GM12872 (cell line): ENCODE data around the gene WDFY4.

Experiments used
- TF ChIP-seq, protein P1 (sequence below): IDR thresholded peaks from 3 replicates; pipeline ENCODE4 v1.5.1; 2011; ENCODE audit warnings: low read depth, mild to moderate bottlenecking, low read length, moderate library complexity; ENCODE audit not compliant: insufficient read depth

WDFY4 gene

DNA sequence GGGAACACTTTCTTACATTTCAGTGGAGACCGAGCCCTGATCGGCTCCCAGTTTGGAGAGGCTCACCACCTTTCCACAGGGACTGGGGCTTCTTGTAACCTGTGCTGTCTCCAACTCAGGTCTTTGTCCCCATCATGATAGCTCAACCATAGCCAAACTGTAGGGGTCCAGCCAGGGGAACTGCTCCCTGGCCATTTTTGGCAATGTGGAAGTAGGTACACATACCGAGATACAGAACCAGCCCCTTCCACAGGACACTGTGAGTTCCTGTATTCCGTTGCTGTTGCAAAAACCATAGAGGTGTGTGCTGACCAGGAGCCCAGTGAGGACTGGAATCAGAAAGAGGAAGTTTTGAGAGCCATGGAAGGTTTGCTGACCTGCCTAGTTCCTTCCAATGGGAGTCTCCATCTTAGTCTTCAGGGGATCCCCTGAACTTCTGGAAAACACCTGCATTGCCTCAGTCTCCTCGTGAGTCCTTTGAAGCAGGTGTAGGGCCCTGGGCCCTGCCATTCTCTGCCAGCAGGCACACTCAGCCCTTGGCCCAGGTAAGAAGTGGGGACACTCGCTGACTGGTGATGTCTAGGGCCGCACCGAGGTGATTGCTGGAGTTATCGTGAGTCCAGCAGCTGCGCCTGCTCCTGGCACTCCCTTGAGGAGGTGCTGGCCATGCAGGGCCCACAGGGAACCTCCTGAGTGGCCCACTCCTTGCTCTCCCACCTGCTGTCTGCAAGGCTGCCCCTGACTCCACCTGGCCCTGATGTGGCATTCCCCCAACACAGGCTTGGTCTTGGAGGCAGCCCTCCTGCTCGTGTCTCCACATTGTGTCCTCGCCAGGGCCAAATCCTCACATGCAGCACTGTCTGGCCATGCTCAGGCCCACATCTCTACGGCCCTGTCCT is 11.2 kb downstream of the WDFY4 start:
- TF ChIP-seq, protein P1, sequence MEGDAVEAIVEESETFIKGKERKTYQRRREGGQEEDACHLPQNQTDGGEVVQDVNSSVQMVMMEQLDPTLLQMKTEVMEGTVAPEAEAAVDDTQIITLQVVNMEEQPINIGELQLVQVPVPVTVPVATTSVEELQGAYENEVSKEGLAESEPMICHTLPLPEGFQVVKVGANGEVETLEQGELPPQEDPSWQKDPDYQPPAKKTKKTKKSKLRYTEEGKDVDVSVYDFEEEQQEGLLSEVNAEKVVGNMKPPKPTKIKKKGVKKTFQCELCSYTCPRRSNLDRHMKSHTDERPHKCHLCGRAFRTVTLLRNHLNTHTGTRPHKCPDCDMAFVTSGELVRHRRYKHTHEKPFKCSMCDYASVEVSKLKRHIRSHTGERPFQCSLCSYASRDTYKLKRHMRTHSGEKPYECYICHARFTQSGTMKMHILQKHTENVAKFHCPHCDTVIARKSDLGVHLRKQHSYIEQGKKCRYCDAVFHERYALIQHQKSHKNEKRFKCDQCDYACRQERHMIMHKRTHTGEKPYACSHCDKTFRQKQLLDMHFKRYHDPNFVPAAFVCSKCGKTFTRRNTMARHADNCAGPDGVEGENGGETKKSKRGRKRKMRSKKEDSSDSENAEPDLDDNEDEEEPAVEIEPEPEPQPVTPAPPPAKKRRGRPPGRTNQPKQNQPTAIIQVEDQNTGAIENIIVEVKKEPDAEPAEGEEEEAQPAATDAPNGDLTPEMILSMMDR = no peak

DNA sequence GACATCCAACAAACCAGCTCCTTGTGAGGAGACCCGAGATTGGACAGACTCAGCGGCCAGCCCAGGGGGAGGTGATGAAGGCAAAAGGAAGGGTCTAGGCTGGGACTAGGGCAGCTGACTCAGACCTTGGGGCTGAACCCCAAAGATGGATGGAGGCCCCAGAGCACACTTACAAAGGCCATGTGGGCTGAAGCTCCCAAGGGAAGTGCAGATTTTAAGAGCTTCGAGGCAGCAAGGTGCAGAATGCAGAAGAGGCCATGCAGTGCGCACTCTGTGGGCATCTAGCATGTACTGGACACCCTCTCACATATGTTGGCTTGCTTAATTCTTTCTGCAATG is 11.8 kb downstream of the WDFY4 start:
- TF ChIP-seq, protein P1 = no peak

DNA sequence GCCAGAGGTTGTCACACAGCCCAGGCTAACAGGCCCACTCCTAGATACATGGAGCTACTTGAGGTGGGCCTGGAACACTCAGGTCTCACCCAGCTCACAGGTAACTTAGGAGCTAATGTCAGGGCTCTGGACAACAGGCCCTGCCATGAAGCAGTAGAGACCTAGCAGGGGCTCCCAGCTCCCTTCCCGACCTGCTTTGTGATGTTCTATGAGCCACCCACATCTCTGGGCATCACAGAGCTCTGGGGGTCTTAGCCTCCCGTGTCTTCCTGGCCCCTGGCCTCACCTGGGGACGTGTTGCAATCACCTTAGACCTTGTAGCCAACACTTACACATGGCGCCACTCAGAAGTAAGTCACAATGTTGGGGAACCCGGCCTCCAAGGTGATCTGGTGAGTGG is 12.4 kb downstream of the WDFY4 start:
- TF ChIP-seq, protein P1 = no peak

DNA sequence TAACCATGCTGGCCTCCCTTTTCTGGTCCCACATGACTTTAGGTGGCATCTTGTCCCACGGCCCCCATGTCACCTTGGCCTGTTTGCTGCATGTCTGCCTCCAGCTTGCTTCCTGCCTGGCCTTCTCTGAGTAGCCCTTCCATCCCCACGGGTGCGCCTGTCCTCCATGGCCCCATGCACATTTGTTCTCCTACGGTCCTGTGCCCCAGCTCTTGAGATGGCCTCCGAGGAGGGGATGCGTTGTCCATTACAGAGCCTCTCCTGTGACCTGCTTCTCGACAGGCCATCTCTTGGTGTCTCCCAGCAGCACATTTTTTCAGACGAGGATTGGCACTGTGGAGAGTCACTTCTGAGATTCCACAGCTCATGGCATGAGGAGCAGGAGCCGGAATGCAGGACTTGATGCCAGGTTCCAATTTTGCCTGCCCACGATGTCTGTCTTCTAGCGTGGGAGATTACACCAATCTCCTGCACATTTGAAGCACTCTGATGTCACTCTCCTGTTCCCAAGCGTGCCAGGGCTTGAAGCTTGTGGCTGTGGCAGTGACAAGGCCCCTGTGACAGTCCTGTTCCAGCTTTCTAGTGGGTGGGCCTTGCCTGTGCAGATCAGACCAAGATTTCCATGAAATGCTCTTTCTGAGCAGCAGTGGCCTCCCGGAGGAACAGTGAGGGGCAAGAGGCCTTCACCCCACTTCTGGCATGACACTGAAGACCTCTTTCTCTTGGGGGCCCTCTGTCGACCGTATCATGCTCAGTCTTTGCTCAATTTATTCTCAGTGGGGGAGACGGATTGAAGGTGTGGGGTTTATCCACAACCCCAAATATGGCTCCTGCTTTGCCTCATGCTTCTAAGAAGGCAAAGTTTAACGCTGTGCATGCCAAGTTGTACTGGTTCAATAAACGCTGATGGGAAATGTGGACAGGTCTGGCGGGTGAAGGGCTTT is 13.4 kb downstream of the WDFY4 start:
- TF ChIP-seq, protein P1 = 0 out of 3 replicates have a peak, but pooled peaks have one; percentile 24

DNA sequence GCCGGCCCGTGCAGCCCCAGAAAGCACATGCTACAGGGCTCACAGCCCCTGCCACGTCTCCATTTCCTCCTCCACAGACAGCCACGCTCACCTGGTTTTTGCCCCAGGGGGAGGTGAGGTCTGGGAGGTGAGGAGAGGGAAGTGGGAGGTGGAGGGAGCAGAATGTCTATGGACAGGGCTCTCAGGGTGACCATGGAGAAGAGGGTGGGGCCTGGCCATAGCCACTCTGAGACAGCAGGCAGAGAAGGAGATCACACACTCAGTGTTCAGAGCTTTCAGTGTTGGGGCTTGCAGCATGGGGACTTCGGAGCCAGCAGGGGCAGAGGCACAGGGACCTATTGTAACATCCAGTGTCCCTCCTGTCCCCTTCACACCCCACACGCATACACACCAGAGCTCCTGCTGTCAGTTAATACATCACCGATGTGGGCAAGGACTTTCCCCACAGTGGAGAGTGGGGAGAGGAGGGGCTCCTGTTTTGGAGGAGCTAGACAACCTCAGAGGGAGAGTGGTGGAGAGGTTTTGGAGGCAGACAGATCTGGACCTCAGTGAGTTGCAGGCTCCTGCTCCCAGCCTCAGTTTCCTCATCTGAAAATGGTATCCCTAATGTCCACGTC is 14.4 kb downstream of the WDFY4 start:
- TF ChIP-seq, protein P1 = no peak

DNA sequence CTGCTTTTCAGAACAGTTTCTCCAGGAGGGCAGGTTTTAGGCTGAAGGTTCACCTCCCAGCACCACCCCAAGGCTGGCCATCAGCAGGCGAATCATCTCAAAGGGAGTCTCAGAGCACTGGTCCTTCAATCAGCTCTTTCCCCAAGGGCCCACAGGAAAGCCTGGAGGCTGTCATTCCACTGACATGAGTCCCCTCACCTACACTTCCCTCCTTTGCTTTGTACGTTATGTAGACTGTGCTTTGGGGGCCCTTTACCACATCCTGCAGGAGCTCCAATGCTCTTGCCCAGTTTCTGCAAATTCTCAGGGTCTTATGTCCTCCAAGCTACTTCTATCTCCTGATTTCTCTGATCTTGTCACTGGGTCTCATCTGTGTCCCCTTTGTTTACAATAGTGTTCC is 15.4 kb downstream of the WDFY4 start:
- TF ChIP-seq, protein P1 = no peak

DNA sequence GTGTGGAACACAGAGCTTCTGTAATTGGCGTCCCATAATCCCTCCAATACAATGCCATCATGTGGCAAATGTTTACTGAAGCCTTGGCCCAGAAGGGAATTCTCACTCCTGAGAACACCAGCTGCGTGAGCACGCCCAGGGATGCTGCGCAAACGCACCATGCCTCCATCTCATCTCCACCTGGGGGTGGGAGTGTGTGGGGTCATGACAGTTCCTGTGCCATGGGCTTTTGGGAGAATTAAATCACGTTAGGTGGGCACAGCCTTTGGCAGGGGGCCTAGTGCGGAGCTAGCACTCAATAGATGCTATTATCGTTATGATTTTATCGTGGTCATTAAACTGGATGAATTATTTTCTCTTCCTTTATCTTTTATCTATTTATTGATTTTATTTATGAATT is 15.8 kb downstream of the WDFY4 start:
- TF ChIP-seq, protein P1 = no peak
